Stimulated activated CD4-positive, alpha-beta T cell treated with anti-CD3 and anti-CD28 coated beads, Interleukin-1b, Interleukin-23, amount 100 ng/mL, for 1 hour (primary cell): ENCODE measurements around the gene DRC1.
"Not testable (repeated sequence)": the region's sequence is repeated elsewhere in the genome, so short reads cannot be mapped to it uniquely, and the experiment has no call there.

Source experiments
- DNase-seq, 2 donors: peaks; one replicate each; pipeline ENCODE4 v3.0.0-alpha.2; 2020; ENCODE audit warnings: low read depth in 2 of 2

The DRC1 gene

DNA sequence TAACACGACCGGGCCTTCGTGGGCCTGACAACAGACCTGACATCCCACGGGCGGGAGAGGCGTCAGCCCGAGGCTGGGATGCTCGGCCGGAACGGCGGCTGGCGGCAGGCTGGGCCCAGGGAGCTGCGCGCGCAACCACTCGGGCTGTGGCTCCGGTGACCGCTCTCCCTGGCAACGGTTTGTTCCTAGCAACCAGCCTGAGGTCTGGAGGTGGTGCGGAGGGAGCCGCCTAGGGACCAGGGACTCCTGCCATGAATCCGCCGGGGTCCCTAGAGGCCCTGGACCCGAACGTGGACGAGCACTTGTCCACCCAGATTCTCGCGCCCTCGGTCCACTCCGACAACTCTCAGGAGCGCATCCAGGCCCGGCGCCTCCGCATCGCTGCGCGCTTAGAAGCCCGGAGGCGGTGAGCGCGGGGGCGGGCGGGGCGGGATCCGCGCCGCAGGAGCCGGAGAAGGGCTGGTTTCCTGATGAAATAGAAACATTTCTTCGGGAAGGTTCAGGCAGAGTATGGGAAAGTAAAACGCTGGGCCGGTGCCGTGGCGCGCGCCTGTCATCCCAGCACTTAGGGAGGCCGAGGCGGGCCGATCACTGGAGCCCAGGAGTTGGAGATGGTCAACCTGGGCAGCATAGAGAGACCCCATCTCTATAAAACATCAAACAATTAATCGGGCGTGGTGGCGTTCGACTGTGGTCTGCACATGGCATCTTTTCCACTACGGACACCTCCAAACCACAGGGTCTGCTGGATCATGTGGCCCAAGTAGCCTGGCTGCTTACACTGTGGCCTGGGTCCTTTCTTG, at the start of gene DRC1:
Gene DRC1 (plus strand): TSS at position 182 of the 803 bp plus-strand sequence. CDS start 70 bp downstream, at position 252.
- DNase-seq, result no peak

DNA sequence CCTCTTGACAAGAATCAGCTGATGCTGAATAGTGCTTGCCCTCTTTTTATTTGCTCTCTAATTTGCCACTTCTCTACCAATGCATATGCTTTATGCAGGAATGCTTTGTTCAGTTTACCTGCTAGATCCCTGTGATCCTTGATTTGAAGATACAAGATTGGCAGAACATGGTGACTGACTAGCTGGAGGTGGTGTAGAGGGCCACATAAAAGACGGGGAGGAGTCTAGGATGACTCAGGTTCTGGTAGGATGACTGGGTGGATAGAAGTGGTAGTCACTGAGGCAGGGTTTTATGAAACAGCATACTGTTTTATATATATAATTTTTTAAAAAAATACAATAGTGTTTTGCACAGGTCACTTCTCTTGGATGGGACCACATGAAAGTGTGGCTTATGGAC, 48.8 kb upstream of the DRC1 start:
- DNase-seq, result no peak

GRCh38 chr2:26354469-26354868, 47.3 kb upstream of the DRC1 start:
- not testable (repeated sequence) for DNase-seq

DNA sequence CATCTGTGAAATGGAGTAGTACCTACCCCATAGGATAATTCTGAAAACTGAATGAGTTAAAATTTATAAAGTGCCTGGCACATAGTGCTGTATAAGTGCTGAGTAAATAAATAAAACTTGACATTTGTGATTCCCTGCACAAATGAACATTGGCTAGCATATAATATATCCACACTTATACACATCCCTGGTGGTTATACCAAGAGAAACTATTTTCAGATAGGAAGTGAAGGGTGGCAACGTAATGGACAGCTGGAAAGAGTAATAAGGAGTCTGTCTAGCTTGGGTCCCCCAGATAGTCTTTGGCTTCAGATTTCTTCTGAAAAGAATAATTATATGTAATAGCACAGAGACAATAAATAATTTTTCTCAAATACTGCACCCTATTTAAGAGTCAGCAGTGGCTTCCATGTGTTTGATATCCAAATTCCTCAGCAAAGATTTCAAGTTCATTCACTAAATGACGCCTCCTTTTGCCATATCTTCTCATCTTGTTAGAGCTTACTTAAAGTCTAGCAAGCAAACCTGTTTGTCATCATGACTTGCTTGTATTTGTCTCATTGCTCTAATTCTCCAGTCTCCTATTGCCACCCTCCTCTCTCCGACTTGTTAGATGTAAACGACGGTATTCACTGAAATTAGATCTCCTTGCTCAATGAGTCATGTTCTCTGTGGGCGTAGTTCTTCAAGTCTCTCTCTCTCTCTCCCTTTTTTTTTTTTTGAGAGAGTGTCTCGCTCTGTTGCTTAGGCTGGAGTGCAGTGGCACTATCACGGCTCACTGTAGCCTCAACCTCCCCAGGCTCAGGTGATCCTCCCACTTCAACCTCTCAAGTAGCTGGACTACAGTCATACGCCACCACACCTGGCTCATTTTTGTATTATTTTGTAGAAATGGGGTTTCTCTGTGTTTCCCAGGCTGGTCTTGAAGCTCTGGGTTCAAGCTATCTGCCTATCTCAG, 46.4 kb upstream of the DRC1 start:
- no peak for DNase-seq

DNA sequence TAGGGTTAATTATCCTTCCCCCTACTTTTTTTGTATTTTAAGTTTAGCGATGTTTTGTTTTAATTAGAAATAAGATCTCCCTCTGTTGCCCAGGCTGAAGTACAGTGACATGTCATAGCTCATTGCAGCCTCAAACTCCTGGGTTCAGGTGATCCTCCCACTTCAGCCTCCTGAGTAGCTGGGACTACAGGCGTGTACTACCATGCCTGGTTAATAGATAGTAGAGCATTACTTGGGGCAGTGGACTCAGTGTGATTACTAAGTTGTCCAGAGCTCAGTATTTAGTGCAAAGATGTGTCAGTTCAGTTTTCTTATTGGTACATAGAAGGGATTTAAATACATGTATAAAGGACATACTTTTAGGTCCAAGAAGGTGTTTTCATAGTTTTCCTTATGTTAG, 45.6 kb upstream of the DRC1 start:
- DNase-seq, result no peak

- no peak for DNase-seq
Observed at GRCh38 chr2:26356771-26357170, 44.9 kb upstream of the DRC1 start.

DNA sequence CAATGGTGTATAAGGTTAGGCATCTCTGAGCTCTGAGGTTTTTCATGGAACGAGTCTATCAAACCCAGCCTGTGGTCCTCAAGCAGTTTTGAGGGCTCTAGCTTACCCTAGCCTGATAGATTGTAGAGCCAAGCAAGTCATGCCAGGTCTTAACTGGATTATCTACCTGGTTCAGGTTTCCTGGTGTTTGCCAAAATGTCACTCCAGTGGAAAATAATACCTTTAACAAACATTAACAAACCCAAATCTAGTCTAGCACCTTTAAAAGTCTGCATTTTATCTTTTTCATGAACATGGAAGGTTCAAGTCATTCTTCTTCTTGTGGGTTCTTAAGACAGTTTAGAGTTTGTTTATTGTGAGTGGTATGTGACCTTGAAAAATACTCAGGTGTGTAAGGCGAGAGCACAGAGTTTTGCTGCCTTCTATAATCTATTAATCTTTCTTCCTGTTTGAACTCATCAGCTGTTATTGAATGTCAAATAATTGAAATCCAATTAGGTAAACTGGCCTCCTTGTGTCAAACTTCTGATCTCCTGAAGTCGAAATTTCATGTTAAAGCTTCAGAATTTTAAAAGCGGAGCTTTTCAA, 41.7 kb upstream of the DRC1 start:
- no peak for DNase-seq

DNA sequence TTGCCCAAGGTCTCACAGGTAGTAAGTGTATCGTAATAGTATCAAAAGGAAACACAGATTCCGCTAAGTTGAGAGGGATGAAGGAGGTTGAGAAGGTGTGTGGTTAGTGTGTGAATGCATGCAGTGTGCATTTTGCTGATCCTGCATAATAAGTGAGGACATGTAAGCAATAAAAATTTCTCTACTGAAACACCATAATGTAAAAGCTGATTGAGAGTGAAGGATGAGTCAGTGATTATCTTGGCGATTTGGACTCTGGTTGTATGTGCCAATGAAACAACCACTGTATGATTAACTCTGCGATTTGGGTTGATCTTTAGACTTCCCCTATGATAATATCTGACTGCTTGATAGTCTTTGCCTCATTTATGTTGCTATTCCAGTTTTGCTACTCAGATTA, 38.4 kb upstream of the DRC1 start:
- no peak for DNase-seq

DNA sequence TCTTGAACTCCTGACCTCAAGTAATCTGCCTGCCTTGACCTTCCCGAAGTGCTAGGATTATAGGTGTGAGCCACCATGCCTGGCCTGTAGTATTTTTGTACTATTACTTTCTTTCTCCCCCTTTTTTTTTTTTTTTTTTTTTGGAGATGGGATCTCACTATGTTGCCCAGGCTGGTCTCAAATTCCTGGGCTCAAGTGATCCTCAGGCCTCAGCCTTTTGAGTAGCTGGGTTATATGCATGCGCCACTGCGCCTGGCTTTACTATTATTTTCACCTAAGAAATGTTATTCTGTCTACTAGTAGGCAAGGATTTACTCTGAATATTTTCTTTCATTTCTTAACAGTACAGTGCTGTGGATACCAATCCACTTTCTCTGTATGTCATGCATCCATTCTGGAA, 37.8 kb upstream of the DRC1 start:
- DNase-seq, result no peak

DNA sequence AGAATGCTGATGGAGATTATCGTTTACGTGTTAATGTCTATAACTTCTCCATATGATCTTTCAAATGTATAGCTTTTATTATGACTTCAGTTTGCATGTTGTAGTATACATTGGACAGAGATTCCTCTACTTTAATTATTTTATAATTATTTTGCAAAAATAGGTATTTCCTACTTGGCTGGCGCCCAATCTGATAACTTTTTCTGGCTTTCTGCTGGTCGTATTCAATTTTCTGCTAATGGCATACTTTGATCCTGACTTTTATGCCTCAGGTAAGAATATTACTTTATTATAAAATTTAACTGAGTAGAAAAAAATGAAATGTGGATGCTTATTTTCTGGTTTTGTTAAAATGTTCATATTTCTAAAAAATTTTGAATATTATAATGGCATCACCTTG, 37.1 kb upstream of the DRC1 start:
- no peak for DNase-seq

GRCh38 chr2:26366957-26367356, 34.8 kb upstream of the DRC1 start:
- DNase-seq, result no peak

DNA sequence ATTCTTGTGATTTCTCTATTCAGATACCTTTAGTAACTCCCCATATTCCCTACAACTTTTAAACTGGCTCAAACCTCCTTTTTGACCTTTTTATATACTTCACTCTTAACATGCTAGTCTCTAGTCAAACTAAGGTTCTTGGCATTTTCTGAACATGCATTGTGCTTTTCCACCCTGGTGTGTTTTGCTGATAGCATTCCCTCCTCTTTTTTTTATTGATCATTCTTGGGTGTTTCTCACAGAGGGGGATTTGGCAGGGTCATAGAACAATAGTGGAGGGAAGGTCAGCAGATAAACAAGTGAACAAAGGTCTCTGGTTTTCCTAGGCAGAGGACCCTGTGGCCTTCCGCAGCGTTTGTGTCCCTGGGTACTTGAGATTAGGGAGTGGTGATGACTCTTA, 32.1 kb upstream of the DRC1 start:
- DNase-seq, result not testable (repeated sequence)

- not testable (repeated sequence) for DNase-seq
Observed at GRCh38 chr2:26370909-26371308, 30.8 kb upstream of the DRC1 start.

- DNase-seq, result no peak
Observed at GRCh38 chr2:26376799-26377198, 24.9 kb upstream of the DRC1 start.

- DNase-seq, result no peak
Observed at GRCh38 chr2:26380281-26380680, 21.4 kb upstream of the DRC1 start.

GRCh38 chr2:26382564-26382963, 19.2 kb upstream of the DRC1 start:
- no peak for DNase-seq

DNA sequence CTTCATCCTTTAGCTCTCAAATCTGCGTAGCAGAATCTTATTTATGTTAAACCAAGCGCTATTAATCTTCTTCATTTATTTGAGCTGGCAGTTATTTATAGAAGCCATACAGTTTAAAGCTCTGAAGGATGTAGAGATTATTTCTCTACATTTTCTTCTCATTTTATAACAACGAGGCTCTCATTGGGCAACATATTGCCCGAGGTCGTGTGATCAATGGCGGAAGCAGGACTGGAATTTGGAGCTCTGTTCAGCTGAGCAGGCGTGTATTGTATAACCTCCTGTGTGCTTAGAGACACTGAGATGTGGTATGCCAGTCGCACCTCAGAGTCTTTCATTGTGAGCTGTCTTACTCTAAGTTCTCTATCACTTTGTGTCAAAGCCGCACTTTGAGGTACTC, 17.5 kb upstream of the DRC1 start:
- DNase-seq, result no peak

- no peak for DNase-seq
Observed at GRCh38 chr2:26384597-26384996, 17.1 kb upstream of the DRC1 start.

DNA sequence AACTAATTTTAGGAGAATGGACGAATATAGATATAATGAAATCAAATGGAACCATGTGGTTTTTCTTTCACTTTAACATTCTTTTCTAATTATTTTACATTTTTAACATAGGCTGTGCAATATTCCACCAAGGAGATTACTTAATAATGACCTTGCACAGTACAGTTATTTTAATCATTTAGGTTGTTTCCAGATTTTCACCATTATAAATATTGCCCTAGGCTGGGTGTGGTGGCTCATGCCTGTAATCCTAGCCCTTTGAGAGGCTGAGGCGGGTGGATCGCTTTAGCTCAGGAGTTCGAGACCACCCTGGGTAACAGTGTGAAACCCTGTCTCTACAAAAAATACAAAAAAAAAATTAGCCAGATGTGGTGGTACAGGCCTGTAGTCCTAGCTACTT, 14.5 kb upstream of the DRC1 start:
- no peak for DNase-seq

DNA sequence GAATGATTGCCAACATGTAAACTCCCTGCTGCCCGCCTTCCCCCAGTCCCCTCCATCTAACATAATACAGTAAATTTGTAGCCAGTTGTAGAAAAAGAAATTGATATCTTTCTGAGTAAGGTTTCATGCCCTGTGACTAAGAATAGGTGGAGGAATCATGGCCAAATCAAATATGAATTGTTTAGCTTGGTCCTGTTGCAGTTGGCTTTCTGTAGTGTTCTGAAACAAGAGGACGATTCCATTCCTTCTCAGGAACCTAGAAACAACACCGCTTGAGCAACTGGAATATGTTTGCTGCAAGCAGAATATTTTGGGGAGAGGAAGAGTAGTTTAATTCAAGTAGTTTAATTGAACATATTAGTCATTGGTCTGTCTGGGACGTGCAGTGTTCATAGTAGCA, 7.0 kb upstream of the DRC1 start:
- no peak for DNase-seq

DNA sequence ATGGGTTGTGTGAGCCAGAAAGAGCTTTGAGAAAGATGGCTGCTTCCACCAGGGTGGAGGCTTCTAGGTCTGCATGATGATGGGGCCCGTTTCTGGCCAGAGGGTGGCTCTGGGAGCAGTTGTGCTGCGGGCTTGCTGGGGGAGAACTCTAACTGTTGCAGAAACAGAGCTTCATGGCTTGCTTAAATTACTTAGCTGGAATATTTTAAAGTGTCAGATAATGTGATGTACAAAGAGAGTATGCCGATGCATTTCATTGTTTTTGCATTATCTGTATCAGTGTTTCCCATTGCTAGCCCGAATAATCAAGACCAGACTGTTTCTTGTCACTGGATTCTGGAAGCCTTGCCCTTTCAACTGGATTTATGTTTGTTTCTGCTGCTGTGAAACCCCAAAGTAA, 6.3 kb upstream of the DRC1 start:
- DNase-seq, result no peak

DNA sequence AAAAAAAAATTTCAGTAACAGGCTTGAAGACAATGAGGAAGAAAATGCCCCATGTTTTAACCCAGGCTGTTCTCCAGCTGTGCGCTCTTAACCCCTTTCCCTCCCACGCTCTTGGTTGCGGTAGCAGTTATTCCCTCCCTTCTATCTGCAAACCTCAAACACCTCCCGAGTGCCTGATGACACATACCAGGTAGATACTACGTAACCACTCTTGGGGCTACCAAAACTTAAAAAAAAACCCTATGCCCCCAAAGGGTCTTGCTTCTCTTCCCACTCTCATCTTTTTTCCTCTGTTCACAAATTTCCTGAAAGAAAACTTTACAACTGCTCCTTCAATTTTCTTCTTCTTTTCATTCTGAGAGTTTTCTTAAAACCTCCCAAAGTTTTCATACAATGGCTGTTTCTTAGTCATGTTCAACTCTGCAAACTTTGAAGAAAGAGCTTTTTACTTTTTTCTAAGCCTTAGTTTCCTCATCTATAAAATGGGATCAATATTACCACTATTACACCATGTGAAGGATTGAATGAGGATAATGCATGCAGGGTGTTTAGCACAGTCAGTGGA, 4.9 kb upstream of the DRC1 start:
- DNase-seq, result peak in 1 of 2 donors; percentile 4
